HFF-Myc (cell line): ENCODE data around the gene PRKAR2A.

Experiments
- DNase-seq: peaks from one replicate; pipeline ENCODE4 v3.0.0-alpha.2; 2011; ENCODE audit warnings: low read depth; ENCODE audit errors: extremely low read depth
- H3K4me3 ChIP-seq: replicated peaks from 2 replicates; pipeline ENCODE4 v1.5.1; 2011; ENCODE audit warnings: low read depth, mild to moderate bottlenecking, control low read depth, low read length
- CTCF ChIP-seq: IDR thresholded peaks from 2 replicates; pipeline ENCODE4 v1.5.1; 2012; ENCODE audit warnings: mild to moderate bottlenecking, low read depth, low read length, control low read depth; ENCODE audit errors: missing control alignments

The PRKAR2A gene

GRCh38 chr3:48847504-48848423 is at the start of gene PRKAR2A:
Gene PRKAR2A (minus strand): TSS chr3:48847874. CDS start chr3:48847596, 278 bp downstream.
- peak; percentile 54 for DNase-seq
- no peak for TF ChIP-seq CTCF
- peak within 1 kb of the TSS; percentile 61 for H3K4me3 ChIP-seq

- no peak overlapping the region for H3K4me3 ChIP-seq
- TF ChIP-seq CTCF: no peak
- no peak for DNase-seq
Measured at GRCh38 chr3:48896936-48897335, 49.3 kb upstream of the PRKAR2A start.

GRCh38 chr3:48894516-48894915 is 46.8 kb upstream of the PRKAR2A start:
- H3K4me3 ChIP-seq: no peak overlapping the region
- no peak for TF ChIP-seq CTCF
- no peak for DNase-seq

- DNase-seq: no peak
Measured at GRCh38 chr3:48891606-48892005, 43.9 kb upstream of the PRKAR2A start.

GRCh38 chr3:48885753-48886152 is 38.1 kb upstream of the PRKAR2A start:
- no peak overlapping the region for H3K4me3 ChIP-seq
- no peak for DNase-seq
- TF ChIP-seq CTCF: no peak

More at GRCh38 chr3:48891606-48892005, 43.9 kb upstream of the PRKAR2A start:
- TF ChIP-seq CTCF: no peak
- H3K4me3 ChIP-seq: no peak overlapping the region

GRCh38 chr3:48881652-48882114 is 34.0 kb upstream of the PRKAR2A start:
- TF ChIP-seq CTCF: no peak
- DNase-seq: no peak
- no peak overlapping the region for H3K4me3 ChIP-seq
